Subcutaneous adipose tissue (tissue), 4 donors: ENCODE data around the gene TRIM44. TPM values are rescaled to one million over a fixed set of nuclear protein-coding genes. Genes with fewer than 3 reads are reported as not detected.

Experiments
- total RNA-seq, 4 donors: library from RNA; depleted of rRNA; stranded (reverse); fragments of >200 nt; gene quantifications; one replicate each; pipeline ENCODE4 v1.1.0, GENCODE V29; 2016
- TF ChIP-seq, protein P1 (sequence below): fragments of 450-650 bp; IDR thresholded peaks from one replicate; pipeline ENCODE4 v1.5.1; 2016; ENCODE audit warnings: low read depth, mild to moderate bottlenecking, control low read depth, antibody characterized with exemption, moderate library complexity

Gene TRIM44
- total RNA-seq, 4 donors from 2014 or later, result 32.6 to 70.9 (median 40.0) TPM

GRCh38 chr11:35799655-35800054 is 137.1 kb downstream of the TRIM44 start:
- TF ChIP-seq, protein P1, sequence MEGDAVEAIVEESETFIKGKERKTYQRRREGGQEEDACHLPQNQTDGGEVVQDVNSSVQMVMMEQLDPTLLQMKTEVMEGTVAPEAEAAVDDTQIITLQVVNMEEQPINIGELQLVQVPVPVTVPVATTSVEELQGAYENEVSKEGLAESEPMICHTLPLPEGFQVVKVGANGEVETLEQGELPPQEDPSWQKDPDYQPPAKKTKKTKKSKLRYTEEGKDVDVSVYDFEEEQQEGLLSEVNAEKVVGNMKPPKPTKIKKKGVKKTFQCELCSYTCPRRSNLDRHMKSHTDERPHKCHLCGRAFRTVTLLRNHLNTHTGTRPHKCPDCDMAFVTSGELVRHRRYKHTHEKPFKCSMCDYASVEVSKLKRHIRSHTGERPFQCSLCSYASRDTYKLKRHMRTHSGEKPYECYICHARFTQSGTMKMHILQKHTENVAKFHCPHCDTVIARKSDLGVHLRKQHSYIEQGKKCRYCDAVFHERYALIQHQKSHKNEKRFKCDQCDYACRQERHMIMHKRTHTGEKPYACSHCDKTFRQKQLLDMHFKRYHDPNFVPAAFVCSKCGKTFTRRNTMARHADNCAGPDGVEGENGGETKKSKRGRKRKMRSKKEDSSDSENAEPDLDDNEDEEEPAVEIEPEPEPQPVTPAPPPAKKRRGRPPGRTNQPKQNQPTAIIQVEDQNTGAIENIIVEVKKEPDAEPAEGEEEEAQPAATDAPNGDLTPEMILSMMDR, result no peak

DNA sequence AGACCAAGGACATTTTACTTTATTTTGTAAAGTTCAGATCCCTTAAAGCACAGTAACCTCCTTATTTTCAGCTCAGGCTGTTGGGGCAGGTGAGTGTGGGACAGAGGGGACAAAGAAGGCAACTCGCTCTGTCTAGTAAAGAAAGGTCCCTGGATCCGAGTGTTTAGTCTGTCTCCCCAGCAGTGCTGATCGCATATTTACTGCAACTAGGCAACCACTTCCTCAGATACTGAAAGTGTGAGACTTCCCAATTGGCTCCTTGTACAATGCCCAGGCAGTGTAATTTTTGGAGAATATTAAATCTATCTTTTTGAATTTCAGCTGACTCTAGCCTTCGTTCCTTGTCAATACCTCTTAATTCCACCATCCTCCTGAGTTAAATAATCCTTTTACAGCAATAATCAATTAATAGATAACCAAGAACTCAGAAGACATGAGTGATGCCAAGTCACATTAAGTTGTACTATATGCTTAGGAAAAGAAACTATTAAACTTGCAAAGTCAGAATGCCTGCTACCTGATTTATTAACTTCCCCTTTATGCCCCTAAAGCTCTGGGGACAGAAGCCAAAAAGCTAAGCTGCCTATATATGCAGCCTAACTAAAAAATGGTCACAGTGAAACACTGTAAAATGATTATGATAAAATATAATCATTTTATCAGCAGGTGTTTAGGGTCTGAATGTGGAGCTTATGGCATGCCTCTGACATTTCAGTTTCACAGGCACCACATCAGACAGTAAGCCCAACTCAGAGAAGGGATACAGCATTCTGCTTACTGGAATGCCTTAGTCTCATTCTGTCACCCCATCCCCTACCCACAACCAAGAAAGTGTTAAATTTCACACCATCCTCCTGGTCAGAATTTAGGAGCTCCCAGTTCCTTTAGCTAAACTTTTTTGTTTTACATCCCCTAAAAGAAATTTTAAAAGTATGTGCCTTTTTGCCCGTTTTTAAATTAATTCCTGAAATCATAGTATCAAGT is 138.7 kb downstream of the TRIM44 start:
- TF ChIP-seq, protein P1, result no peak

DNA sequence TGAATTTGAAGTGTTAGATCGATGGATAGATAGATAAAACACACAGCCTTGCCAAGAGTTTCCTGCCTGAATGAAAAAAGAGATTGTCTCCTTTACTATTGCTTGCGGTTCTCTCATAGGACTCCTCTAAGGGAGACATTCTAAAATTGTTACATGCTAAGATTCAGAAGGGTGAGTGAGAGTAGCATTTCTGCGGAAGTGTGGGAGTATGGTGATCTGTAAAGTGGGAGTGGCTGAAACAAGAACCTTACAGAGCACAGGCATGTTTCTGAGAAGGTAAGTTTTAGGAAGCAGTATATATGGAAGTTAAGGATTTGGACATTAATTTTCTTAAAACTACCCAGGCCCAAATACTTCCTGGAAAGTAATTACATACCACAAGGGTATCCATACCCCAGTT is 139.6 kb downstream of the TRIM44 start:
- TF ChIP-seq, protein P1, result no peak

GRCh38 chr11:35802672-35803071 is 140.1 kb downstream of the TRIM44 start:
- TF ChIP-seq, protein P1, result no peak

DNA sequence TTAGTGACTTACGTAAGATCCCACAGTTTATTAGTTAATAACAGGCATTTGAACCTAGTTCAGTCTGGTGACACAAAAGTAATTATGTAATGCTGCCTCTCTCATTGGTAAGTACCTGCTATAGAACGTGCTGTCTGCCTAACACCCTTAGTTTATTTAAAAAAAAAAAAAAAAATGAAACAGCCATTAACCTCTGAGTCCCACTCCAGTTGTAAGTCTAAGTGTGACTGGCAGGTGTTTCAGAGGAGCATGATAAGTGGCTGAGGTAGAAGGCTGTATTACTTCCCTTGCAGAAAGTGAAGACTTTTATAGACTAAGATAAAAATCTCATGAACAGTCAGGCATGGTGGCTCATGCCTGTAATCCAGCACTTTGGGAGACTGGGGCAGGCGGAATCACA is 140.5 kb downstream of the TRIM44 start:
- TF ChIP-seq, protein P1, result no peak

DNA sequence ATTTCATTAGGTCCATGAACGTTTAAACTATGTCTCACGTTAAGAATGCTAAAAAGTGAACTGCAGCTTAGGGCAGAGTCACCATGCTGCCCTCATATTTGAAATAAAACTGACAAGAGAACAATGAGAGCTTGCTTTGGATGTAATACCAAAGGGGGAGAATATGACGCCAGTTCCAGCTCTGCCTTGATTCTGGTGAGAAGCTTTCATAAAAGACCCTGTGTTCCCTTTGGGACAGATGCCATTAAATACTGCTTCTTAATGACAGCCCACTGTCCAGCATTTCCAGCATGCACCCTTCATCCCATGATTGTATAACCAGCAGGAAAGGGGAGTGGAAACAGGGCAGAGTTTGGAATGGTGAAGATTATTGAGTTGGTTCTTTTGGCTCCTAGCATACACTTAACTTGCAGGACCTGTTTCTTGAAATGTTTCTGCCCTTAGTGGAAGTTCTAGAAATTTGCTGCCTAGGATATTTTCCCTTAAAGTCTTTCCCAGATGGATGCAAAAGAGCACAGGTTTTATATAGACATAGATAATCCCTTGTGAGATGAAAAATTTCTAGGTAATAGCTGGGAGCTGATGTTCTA is 142.0 kb downstream of the TRIM44 start:
- TF ChIP-seq, protein P1, result no peak

DNA sequence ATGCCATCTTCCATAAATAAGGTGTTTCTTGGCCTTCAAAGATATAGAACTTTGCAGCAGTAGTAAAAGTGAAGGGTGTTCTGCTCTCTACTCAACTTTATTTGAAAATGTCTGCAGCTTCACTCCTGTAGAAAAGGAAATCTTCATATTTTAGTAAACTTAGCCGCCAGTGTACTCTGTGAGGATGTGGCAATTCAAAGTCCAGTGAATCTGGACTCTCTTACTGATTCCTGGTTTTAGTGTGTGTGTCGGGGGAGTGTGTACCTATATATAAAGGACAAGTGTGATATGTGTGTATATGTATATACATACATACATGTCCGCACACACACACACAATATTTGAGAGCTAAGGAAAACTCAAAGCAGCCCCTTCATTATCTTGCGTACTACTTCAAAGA is 147.0 kb downstream of the TRIM44 start:
- TF ChIP-seq, protein P1, result no peak
